Spleen (tissue), 7 donors: ENCODE measurements around the gene DIS3L.

Source experiments
- CTCF ChIP-seq, 11 experiments: fragments of 200-600 bp in 7 of 11; fragments of 450-650 bp in 4 of 11; sonication (generic) in 4 of 11; IDR thresholded peaks in 8 of 11; conservative IDR thresholded peaks in 3 of 11; 1 replicate in 7 of 11; 2 replicates in 4 of 11; pipeline versions ENCODE4 v1.4.0 to v1.8.0; 2016 to 2021; ENCODE audit warnings: antibody characterized with exemption in 11 of 11, inconsistent platforms in 4 of 11, mild to moderate bottlenecking in 1 of 11
- POLR2A ChIP-seq, 3 donors: fragments of 450-650 bp; IDR thresholded peaks; one replicate each; pipeline ENCODE4 v1.5.1; 2017; ENCODE audit warnings: antibody characterized with exemption in 3 of 3, mild to moderate bottlenecking in 1 of 3
- donor health status: DM: no; HTN: no; CAD: no; lungs with moderate emphysema.
- donor health status: DM: no; HTN: no; CAD: no.
- donor health status: DM: no; HTN: no; CAD: no.

GRCh38 chr15:66298803-66299251 is 5.5 kb downstream of the DIS3L start:
- TF ChIP-seq CTCF (IDR thresholded peaks at IDR 0.05 in 8 of 11, conservative IDR thresholded peaks at IDR 0.05 in 3 of 11) (no peak), POLR2A (IDR thresholded peaks at IDR 0.05) (no peak)
